SH-SY5Y (cell line): ENCODE results near the gene CDK6.

ENCODE experiments used
- GATA2 ChIP-seq: IDR thresholded peaks from 2 replicates; pipeline ENCODE4 v1.6.1; 2011; ENCODE audit warnings: mild to moderate bottlenecking, low read depth, low read length
- GATA3 ChIP-seq: IDR thresholded peaks from 2 replicates; pipeline ENCODE4 v1.6.1; 2011; ENCODE audit warnings: low read depth, mild to moderate bottlenecking, low read length, moderate library complexity

The CDK6 gene

DNA sequence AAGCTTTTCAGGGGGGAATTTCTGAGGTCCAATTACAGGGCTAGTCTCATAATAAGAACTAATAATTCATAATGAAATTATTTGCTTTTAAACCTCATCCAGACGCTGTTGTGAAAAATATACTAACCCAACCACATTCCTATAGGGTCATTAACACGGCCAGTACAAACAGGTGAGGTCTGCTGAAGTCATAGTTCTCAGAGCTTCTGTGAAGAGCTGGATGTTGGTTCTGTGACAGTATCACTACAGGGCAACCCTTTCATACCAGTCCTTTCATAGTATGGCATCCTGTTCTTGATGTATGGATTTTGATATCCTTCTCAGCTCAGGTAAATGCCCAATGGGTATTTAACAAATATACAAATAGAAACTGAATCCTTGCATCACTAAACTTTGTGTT lies 183.8 kb downstream of the CDK6 start:
- no peak for TF ChIP-seq GATA3
- TF ChIP-seq GATA2 = no peak

- TF ChIP-seq GATA3 (no peak), GATA2 (no peak)
These were observed 186.0 kb downstream of the CDK6 start for GRCh38 chr7:92650391-92650790.

- TF ChIP-seq GATA2 (no peak), GATA3 (no peak)
These were observed 188.3 kb downstream of the CDK6 start for GRCh38 chr7:92648067-92648466.

- TF ChIP-seq GATA2 (no peak), GATA3 (no peak)
These were observed 188.7 kb downstream of the CDK6 start for GRCh38 chr7:92647652-92648051.

GRCh38 chr7:92647011-92647625 lies 189.3 kb downstream of the CDK6 start:
- TF ChIP-seq GATA2 = no peak
- TF ChIP-seq GATA3 = no peak

GRCh38 chr7:92645114-92646061 lies 191.0 kb downstream of the CDK6 start:
- no peak for TF ChIP-seq GATA3
- no peak for TF ChIP-seq GATA2

GRCh38 chr7:92644406-92645113 lies 191.8 kb downstream of the CDK6 start:
- TF ChIP-seq GATA2 = no peak
- TF ChIP-seq GATA3 = no peak

DNA sequence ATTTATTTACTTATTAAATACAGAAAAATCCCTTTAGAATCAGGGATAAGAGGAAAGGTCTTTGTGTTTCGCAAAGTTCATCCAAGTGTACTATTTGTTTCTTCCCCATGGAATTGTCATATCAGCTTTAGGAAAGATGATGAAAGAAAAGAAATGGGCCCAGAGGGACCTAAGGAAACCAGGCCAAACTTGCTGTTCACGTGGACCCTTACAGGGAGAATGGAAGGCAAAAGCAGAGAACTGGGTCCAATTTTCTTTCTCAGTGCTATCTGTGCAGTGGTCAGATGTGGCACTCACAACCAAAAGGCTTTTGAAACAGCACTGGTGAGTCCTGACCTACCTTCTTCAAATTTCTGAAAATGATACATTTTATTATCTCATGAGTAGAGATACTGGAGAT lies 192.6 kb downstream of the CDK6 start:
- TF ChIP-seq GATA2 = no peak
- TF ChIP-seq GATA3 = no peak

DNA sequence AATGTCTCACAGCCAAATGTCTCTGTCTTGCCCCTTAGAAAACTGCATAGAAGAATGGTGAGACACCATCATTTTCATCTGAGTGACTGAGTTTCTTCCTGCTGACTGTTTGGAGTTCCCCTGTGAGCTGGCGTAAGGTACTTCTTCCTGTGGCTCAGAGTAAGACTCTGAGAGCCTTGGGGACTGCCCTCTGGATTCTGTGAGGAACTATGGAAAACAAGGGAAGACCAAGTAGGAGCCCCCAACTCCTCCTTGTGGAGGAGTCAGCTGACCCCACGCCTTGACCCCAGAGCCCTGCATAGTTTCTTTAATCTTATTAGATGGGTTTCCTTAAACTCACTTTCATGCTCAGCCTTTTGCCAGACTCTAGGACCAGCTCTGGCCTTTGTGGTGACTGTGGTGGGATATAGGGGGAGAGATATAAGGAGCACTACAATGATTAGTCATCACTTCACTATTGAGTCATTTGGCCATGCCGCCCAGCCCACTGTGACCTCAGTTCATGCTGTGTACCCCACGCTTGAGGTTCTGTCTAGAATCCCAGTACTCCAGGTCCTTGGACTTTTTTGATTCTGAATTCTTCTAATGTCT lies 194.4 kb downstream of the CDK6 start:
- TF ChIP-seq GATA2 = no peak
- no peak for TF ChIP-seq GATA3

- TF ChIP-seq GATA3 (peak; percentile 22; the same call in 1 of the 2 replicates), GATA2 (peak; percentile 39)
These were observed 196.4 kb downstream of the CDK6 start for GRCh38 chr7:92639966-92640365.

DNA sequence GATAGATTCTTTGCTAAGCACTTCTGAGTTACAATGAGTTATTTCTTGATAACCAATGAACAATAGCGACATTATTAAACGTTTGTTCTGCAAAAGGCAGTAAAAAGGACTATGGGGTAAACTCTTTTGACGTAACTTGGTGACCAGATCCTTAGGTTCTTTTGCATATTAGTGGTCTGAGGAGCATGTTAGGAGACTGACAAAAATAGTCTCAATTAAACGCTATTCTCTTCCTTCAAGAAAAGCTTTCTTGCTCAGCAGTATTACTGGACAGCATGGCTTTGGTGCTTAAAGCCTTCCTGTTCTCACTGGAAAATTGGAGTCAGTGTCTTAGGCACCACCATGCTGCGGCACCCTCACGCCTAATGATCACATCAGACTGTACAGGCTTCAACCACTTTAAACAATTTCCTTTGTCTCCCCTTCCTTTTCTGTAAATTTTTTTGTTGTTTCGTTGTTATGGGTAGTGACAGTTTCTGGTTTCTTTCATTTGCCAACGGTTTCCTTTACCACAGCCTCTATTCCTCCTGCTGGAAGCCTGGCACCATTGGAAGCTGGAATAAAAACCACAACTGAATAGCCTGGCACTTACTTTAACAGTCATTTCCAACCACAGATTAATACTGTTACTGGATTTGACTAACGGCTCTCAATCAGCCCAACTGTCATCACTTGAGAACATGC lies 197.0 kb downstream of the CDK6 start:
- TF ChIP-seq GATA2 = no peak
- no peak for TF ChIP-seq GATA3

DNA sequence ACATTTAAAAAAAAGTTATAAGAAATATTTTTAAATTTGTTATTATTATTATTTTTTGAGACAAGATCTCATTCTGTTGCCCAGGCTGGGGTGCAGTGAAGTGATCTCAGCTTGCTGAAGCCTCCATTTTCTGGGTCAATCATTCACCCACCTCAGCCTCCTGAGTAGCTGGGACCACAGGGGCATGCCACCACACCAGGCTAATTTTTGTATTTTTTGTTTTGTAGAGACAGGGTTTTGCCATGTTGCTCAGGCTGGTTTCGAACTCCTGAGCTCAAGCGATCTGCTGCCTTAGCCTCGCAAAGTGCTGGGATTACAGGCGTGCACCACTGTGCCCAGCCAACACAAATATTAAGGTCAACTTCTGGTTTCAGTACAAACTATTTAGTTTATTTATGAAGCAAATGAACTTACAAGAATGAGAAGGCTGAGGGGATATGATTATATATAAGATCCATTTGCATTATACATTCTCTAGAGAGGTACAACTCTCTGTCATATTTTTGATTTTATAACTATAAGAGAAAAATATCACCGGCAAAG lies 200.3 kb downstream of the CDK6 start:
- TF ChIP-seq GATA2 (no peak), GATA3 (no peak)

DNA sequence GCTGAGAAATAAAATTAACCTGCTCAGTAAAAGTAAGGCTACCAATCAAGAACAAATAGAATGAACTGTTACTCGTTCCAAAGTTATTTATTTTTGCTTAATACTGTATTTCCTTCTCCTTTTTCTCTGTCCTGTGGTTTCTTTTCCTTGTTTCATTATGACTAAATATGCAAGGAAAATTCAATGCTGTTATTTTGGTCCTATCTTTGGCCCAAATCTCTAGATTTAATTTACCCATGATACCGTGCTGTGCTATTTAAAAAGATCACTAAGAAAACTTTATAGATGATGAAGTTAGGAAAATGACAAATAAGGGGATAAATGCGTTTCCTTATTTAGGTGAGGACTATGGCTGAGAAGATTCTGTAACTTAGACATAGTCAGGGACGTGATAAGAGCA lies 200.8 kb downstream of the CDK6 start:
- TF ChIP-seq GATA3 = no peak; the same call in 1 of the 2 replicates
- TF ChIP-seq GATA2 = 0 out of 2 replicates have a peak, but pooled peaks have one; percentile 43
